COLO668 (cell line): Measurements from ENCODE around the gene CR2.
"Not testable (repeated sequence)": the region's sequence is repeated elsewhere in the genome, so short reads cannot be mapped to it uniquely, and the experiment has no call there.

Experiments used
- DNase-seq: peaks from one replicate; lab custom pipeline; 2025; ENCODE audit not compliant: unreplicated experiment; lab: John Stamatoyannopoulos, UW

CR2 gene

GRCh38 chr1:207503950-207504349 is 49.8 kb downstream of the CR2 start:
- DNase-seq = no peak

GRCh38 chr1:207504438-207504837 is 50.3 kb downstream of the CR2 start:
- no peak for DNase-seq

- no peak for DNase-seq
Observed at GRCh38 chr1:207510444-207510843, 56.3 kb downstream of the CR2 start.

- DNase-seq = no peak
Observed at GRCh38 chr1:207514890-207515289, 60.8 kb downstream of the CR2 start.

- DNase-seq = no peak
Observed at GRCh38 chr1:207516729-207517128, 62.6 kb downstream of the CR2 start.

- no peak for DNase-seq
Observed at GRCh38 chr1:207518608-207519236, 64.6 kb downstream of the CR2 start.

GRCh38 chr1:207519505-207520399 is 65.6 kb downstream of the CR2 start:
- DNase-seq = no peak

GRCh38 chr1:207520400-207521345 is 66.5 kb downstream of the CR2 start:
- DNase-seq = not testable (repeated sequence)

- DNase-seq = not testable (repeated sequence)
Observed at GRCh38 chr1:207525239-207525638, 71.1 kb downstream of the CR2 start.

- DNase-seq = not testable (repeated sequence)
Observed at GRCh38 chr1:207528401-207528800, 74.3 kb downstream of the CR2 start.

- DNase-seq = not testable (repeated sequence)
Observed at GRCh38 chr1:207536263-207536662, 82.1 kb downstream of the CR2 start.
